GM21515 (cell line): ENCODE measurements around the gene THSD7B.
"Not testable (repeated sequence)": the region's sequence is repeated elsewhere in the genome, so short reads cannot be mapped to it uniquely, and the experiment has no call there.

Source experiments
- ATAC-seq: cut with Tn5 transposase; IDR thresholded peaks from one replicate; pipeline ENCODE4 v1.9.1; 2021; ENCODE audit not compliant: unreplicated experiment

Gene THSD7B

DNA sequence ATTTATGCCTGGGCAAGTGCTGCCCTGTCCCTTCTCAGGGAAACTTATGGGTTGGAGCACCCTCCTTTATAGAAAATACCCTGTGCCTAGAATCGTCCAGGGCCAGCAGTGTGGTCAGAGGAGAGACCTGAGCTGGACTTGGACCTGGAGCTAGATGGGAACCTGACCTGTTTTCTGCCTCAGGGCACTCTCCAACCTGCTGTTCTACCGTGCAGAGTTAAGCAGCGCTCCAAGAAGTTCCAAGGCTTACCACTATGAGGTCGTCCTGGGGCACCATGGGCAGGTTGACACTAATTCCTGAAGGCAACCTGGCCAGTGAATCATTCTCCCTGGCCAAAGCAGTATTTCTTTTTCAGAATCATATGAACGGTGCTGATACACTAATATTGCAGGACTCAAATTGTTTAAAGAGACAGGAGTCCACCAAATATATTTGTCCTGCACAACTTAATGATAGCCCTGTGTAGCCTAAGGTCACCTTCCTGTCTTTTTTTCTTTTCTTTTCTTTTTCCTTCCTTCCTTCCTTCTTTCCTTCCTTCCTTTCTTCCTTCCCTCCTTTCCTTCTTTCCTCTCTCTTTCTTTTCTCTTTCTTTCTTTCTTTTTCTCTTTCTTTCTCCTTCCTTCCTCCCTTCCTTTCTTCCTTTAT, 743.5 kb downstream of the THSD7B start:
- ATAC-seq: no peak

DNA sequence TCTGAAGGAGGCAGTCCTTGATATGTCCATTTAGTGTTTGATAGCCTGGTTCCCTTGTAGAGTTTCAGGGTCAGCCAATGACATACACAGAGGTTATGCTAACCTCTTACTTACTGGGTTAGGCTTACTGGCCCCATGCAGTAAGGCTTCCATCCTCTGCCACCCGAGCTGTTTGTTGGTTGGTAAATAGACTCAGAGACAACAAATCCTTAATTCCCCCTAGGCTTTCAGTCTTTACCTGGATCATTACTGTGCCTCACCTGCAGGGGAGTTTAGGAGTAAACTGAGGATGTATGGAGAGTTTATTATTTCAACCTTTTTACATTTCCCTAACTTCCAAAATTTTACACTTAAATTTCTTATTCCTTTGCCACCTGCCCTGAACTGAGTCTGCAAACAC, 746.2 kb downstream of the THSD7B start:
- no peak for ATAC-seq

DNA sequence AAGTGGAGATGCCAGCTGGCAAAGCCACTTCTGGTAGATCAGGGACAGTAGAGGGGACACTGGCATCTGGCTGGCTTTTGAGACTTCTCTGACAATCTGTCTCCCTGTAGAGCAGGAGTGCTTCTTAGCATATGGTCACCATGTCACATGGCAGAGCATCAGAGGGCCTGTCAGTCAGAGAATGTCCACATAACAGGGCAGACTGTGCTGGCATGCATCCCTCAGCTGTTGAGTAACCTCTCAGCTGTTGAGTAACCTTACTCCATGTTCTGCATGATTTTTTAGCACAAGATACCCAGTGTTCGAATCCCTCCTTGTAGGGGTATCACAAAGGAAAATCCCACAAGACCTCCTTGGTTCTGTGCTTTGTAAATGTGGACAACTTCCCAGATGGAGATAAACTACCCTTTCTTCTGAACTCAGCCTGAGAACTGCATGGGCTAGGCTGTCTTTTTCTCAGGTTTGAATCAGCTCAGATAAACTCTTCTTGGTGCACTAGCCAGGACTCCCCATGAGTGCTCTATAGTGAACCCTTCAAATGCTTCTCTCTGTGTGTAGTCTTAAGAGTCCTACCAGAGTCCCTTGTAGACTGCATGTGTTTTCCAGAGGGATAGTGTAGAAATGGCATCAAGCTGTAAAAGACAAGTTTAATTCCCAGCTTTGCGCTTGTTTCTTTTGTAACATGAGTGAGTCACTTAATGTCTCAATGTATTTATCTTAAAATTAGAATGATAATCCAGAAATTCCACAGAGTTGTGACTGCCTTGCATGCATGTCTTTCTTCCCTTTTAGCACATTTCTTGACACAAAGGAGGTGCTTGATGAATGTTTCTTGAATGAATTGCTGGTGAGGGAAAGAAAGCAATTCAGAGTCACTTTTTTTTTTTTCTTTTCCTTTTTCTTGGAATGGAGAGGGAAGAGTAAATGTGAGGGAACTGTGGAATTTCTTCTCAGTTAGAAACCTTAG, 756.6 kb downstream of the THSD7B start:
- ATAC-seq: no peak

DNA sequence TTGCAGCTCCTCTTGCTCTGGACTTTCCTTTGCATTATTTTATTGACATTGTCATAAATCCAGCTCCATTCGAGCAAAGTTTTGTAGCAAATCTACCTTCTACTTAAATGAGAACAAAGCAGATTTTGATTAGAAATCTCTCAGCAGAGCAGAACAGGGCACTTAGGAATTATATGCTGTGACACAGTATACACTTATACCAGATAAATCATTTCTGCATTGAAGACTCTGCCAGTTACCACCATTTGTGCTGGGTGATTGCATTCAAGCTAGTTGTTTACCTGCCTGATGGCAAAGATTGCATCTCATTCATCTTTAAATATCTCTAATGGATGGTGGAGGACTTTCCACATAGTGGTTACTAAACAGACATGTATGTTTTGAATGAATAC, 757.3 kb downstream of the THSD7B start:
- no peak for ATAC-seq

DNA sequence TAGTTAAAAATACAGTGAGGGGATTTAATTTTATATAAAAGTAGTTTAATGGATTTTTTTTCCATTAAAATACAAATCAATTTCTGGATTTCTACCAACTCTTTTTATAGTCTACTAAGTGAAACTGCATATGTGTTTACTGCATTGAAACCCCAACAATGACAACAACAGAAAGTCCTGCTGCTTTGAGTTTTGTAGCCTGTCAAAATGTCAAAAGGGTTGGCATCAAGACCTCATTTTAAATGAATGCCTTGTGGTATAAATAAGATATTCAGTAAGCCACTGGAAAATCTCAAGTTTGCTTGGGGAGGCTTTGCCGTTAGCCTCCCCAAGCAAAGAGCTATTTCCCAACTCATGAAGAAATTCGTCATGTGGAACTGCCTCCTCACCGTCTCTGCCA, 758.6 kb downstream of the THSD7B start:
- no peak for ATAC-seq

DNA sequence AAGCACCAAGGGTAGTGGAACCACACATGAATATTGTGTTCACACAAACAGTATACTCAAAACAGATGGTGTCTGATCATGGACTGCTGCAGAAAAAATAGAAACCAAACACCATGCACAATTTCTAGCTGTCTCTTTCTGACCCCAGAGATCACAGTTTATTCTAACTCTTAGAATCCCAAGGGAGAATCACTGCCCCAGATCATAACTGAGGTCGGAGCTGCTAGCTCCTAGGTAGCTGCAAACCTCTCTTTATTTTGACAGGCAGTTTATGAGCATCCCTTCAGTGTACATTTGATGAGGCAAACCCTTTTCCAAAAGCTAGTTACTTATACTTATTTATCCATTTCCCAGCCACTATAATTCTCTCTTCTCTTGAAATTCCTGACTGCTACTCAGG, 759.8 kb downstream of the THSD7B start:
- no peak for ATAC-seq

DNA sequence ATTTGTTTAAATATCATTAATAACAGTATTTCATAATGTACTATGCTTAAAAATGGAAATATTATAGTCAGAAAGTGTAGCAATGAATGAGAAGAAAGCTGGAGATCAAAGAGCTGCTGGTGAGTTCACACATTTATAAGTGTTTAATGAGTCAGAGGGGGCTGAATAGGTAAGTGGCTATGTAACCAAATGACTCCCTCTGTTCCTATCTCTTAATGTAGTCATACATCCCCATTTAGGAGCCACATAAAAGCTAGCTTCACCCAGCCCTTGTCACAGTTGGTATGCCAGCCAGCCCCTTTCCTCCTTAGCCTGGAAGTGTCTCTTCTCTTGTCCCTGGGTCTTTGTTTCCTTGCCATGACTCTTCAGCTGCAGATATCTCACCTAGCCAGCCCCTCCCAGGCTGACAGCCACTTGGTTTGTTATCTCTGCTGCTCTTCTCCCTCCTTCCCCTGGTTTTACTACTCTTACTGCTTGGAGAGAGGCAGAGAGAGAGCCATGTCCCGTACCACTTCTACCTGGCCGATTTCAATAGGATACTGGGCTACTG, 760.4 kb downstream of the THSD7B start:
- ATAC-seq: no peak

DNA sequence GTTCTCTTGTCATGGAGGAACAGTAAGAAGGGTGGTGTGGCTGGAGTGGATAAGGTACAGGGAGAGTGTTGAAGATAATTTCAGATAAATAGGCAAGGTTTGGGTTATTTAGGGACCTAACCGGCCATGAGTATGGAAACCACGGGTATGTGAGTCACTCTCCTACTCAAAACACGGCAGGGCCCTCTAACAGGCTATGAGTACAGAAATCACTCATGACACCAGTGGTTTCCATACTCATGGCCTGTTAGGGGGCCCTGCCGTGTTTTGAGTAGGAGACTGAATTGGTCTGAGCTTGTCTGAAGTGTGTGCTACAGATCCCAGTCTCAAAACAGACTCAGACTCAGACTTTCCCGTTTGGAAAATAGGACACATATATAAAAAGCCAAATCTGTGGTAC, 770.6 kb downstream of the THSD7B start:
- no peak for ATAC-seq

DNA sequence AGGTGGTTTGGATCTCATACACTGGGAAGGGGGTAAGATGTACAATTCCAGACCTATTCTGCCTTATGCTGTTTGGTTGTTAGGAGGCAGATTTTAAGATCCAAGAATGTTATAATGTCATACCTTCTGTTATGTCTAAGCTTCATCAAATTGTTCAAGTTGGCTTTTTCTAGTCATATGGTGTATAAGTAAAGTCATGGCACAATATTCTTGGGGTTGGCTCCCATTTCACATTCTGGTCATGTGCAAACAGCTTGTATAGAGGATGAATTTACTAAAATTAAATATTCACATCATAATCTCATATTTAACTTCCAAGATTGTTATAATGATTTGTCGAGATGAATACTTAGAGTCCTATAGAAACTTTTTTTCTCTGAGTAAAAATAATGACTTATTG, 774.0 kb downstream of the THSD7B start:
- no peak for ATAC-seq

DNA sequence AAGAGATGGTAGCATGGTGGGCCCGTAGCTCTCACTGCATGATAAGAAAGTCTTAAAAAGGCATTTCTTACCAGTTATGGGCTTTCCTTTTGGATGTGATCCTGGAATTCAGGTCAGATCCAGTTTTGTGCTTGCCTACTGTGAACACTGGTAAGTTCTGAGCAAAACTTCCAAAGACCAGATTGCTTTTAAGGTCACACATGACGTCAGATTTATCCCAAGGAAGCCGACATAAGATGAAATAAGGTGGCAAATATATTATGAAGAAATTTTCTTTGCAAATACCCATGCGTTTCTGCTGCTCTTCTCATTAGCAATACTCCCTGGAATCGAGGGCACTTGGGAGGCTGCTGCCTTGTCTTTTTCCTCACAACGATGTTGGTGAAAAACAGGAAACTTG, 782.5 kb downstream of the THSD7B start:
- no peak for ATAC-seq

DNA sequence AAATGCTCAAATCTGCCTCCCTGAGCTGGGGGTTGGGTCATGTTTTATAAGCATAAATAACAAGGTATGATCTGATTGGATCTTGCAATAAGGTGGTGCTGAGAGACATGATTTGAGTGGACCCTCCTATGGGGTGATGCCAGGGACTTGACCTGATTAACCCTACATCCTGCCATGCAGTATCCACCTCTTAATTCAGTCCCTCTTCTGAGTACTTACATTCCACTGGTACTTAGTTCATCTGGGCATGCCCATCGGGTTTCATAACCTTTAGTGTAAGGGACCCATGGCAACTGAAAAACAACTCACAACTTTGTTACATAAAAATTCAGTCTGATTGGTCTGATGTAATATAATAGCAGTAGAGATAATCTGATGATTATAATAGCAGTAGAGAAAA, 801.0 kb downstream of the THSD7B start:
- no peak for ATAC-seq

DNA sequence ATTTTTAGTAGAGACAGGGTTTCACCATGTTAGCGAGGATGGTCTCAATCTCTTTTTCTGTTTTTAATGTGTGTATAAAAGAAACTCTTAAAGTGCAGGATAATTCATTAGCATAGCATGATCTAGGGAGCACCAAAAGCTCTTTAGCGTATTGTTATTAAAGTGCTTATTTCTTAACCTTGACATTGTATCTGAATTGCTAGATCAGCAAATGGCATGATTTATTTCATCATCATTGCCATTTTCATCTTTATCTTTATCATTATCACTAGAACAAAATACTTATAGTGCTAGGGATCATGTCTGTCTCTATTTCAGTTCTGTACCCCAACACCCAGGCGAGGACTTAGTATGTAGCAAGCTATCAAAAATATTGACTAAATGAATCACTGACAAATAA, 805.1 kb downstream of the THSD7B start:
- no peak for ATAC-seq

DNA sequence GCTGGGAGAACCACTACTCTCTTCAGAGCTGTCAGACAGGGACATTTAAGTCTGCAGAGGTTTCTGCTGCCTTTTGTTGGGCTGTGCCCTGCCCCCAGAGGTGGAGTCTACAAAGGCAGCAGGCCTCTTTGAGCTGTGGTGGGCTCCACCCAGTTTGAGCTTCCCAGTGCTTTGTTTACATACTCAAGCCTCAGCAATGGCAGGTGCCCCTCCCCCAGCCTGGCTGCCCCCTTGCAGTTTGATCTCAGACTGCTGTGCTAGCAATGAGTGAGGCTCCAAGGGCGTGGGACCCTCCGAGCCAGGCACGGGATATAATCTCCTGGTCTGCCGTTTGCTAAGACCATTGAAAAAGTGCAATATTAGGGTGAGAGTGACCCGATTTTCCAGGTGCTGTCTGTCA, 822.5 kb downstream of the THSD7B start:
- ATAC-seq: not testable (repeated sequence)

DNA sequence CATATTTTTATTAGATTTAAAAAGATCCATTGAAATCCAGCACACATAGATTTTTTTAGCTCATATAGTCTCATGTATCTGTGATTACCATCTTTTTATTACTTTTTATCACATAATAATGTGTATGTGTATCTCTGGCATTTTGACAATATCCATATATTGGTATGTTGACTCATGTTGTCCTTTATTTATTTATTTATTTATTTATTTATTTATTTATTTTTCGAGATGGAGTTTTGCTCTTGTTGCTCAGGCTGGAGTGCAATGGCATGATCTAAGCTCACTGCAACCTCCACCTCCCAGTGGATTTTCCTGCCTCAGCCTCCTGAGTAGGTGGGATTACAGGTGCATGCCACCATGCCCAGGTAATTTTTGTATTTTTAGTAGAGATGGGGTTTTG, 823.2 kb downstream of the THSD7B start:
- not testable (repeated sequence) for ATAC-seq

DNA sequence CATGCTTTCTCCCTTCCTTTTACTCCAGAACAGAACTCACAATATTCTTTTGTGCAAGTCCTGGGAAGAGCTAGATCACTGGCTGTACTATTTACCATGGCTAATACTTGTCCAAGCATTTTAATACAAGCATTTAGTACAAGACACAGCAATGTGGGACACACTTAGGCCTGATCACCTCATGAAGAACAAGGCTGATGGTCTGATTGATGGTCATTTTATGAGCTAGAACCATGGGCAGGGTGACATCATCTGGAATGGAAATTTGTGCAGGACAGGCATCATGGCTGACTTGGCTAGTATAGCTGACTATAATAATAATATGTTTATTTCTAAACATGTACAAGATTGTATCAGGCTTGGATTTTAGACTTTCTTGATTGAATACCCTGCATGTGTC, 824.8 kb downstream of the THSD7B start:
- no peak for ATAC-seq

DNA sequence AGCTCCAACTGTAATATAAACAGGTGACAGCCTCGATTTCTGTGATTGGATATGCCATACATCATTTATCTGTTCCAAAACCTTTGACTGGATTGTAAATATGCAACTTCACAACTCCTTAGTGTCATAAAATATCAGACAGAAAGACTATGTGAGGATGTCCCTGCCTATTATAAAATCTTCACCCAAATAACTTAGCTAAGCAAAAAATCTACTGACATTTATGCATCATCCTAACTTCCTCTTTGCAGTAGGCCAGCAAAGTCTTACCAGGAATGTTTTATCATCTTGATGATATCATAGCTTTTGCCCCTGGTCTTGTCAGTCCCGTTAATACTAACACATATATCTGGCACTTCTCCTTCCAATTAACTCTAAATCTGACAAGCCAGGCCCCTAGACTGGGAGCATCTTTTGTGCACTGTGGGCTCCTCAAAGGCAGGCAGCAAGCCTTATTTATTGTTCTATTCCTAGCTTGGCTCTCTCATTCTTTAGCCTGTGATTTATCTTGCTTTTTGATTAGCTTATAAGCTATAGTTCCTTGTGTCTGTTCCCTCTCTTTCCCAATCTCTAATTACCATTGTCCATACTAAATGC, 842.5 kb downstream of the THSD7B start:
- no peak for ATAC-seq

DNA sequence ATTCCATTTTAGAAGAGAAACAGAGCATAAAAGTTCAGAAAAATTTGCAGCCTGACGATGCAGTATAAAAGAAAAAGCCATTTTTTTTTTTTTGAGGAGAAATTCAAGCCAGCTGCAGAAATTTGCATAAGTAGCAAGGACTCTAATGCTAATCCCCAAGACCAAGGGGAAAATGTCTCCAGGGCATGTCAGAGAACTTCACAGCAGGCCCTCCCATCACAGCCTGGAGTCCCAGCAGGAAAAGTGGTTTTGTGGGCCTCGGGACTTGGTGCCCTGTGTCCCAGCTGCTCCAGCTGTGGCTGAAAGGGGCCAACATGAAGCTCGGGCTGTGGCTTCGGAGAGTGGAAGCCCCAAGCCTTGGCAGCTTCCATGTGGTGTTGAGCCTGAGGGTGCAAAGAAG, 873.6 kb downstream of the THSD7B start:
- ATAC-seq: no peak

DNA sequence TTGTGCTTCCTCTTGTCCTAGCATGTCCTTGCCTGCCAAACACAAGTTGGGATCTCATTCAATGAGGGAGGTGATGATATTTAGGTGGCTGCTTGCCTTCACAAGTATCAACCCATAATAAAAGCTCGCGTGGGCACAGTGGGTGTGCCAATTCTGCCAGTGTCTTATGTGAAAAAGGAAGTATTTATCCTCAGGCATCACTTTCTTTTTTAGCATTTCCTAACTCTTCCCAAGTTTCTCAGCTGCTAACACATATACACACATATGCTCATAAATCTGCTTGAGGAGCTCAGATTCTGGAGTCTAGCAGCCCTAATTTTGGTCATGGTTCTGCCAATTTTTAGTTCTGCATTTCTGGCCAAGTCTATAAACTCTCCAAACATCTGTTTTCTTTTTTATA, 879.4 kb downstream of the THSD7B start:
- ATAC-seq: no peak

DNA sequence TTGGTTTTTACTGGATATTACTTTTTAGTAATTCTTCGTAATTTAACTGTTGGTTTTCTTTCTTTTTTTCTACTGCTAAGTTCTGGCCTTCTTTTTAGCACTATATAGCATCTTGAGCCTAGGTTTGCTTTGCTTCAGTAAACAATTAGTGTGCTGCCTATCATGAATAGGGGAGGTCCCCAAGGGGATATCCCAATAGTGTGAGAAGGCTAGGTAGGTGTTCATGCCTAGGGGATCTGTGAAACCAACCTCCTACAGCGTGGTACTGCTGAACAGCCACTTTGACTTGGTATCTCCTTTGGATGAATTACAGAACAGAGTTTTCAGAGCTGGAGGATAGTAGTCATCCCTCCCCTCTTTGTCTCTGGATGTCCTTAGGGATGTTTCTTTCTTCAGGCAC, 888.7 kb downstream of the THSD7B start:
- ATAC-seq: no peak

DNA sequence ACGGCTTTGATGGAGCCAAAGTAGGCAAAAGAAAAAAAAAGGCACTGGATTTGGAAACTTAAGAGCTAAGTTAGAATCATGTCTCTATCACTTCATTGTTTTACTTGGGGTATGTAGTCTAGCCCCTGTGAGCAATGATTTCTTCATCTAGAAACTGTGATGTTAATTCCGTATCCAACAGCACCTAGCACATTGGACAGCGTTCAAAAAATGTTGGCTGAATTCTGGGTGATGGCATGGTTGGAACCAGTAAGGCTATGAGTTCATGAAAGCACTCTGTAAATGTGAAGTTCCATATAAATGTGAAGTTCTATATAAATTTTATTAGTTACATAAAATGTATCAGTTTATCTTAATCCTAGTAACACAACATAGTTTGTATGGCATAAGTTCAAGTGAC, 890.5 kb downstream of the THSD7B start:
- ATAC-seq: no peak

DNA sequence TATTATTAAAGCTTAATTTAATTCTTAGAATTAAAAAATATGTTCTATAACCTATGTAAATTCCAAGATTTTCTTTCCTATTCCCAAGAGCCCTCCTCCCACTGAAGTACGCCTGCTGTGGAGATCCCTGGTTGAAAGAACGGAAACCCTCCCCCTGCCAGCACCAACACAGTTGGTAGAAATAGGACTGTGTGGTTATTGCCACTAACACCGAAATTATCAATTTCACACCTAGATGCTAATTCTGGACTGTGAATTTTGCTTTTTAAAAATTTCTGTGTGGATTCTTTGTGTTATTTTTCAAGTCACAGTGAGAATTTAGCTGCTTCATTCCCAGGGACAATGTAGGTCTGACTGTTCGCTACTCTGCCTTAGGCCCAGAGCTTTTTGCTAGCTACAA, 893.1 kb downstream of the THSD7B start:
- no peak for ATAC-seq

DNA sequence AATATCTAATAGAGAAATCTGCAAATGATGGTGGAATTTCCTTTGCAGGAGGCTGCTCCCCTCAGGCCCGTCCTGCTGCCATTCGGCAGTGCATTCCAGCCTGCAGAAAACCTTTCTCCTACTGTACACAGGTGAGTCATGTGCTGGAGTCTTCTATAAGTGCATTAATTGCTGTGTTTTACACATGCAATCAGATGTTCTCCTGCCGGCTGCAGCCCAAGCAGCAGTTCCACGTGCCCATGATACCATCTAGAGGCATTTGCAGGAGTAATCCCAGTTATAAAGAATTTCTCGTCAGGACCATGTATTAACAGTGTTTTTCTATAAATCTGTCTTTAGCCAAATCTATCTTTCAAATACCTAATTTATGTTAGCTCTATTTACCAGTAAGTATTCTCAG, 894.3 kb downstream of the THSD7B start:
- no peak for ATAC-seq
